Bronchial epithelial cell (primary cell): ENCODE data around the gene TLL2. TPM values are rescaled to one million over a fixed set of nuclear protein-coding genes. Genes with fewer than 3 reads are reported as not detected.

Experiments
- DNase-seq: peaks from one replicate; pipeline ENCODE4 v3.0.0-alpha.2; 2010; ENCODE audit warnings: low read depth
- FAIRE-seq: peaks from 2 replicates; lab custom pipeline; 2011; peaks lifted over from hg19 to GRCh38; lab: Jason Lieb, UNC
- H3K27me3 ChIP-seq: 2 replicates; pipeline ENCODE4 v1.5.1; 2011; ENCODE audit warnings: low read length; ENCODE audit not compliant: control insufficient read depth, insufficient read depth
- H3K36me3 ChIP-seq: 2 replicates; pipeline ENCODE4 v1.5.1; 2011; ENCODE audit warnings: low read length; ENCODE audit not compliant: control insufficient read depth, insufficient read depth
- H3K4me3 ChIP-seq: 2 replicates; pipeline ENCODE4 v1.5.1; 2011; ENCODE audit warnings: mild to moderate bottlenecking, low read depth, low read length, control low read depth
- CTCF ChIP-seq: IDR thresholded peaks from 2 replicates; pipeline ENCODE4 v1.5.1; 2011; ENCODE audit warnings: mild to moderate bottlenecking, moderate library complexity, low read length, control low read depth, inconsistent platforms; ENCODE audit not compliant: insufficient read depth, severe bottlenecking
- total RNA-seq: library from RNA; depleted of rRNA; stranded (reverse); fragments of >200 nt; gene quantifications from 2 replicates; pipeline ENCODE4 v1.2.1, GENCODE V29; 2014

Gene TLL2
- total RNA-seq, 1 donor from 2014 or later: 0.26 TPM

- FAIRE-seq (no peak), DNase-seq (no peak)
- Histone ChIP-seq H3K27me3 (no peaks in the 10 kb centered on the region), H3K4me3 (no peak overlapping the region), H3K36me3 (no peaks in the 10 kb centered on the region)
- TF ChIP-seq CTCF: no peak
These were observed 16.3 kb downstream of the TLL2 start for GRCh38 chr10:96497391-96497790.

GRCh38 chr10:96496281-96496925 lies 17.3 kb downstream of the TLL2 start:
- DNase-seq: no peak
- FAIRE-seq: no peak
- no peaks in the 10 kb centered on the region for H3K36me3 ChIP-seq
- no peak overlapping the region for H3K4me3 ChIP-seq
- no peaks in the 10 kb centered on the region for H3K27me3 ChIP-seq
- no peak for TF ChIP-seq CTCF

- no peak for FAIRE-seq
- no peak overlapping the region for H3K4me3 ChIP-seq
These were observed 18.2 kb downstream of the TLL2 start for GRCh38 chr10:96495544-96495943.

GRCh38 chr10:96494694-96495093 lies 19.0 kb downstream of the TLL2 start:
- no peaks in the 10 kb centered on the region for H3K27me3 ChIP-seq
- no peaks in the 10 kb centered on the region for H3K36me3 ChIP-seq
- FAIRE-seq (peak; percentile 40), DNase-seq (no peak)
- H3K4me3 ChIP-seq: no peak overlapping the region
- no peak for TF ChIP-seq CTCF

More at GRCh38 chr10:96495544-96495943, 18.2 kb downstream of the TLL2 start:
- TF ChIP-seq CTCF: no peak
- no peaks in the 10 kb centered on the region for H3K27me3 ChIP-seq
- no peak for DNase-seq
- H3K36me3 ChIP-seq: no peaks in the 10 kb centered on the region

- Histone ChIP-seq H3K27me3 (no peaks in the 10 kb centered on the region), H3K36me3 (no peaks in the 10 kb centered on the region), H3K4me3 (no peak overlapping the region)
- FAIRE-seq (no peak), DNase-seq (no peak)
- no peak for TF ChIP-seq CTCF
These were observed 19.7 kb downstream of the TLL2 start for GRCh38 chr10:96493871-96494525.
